Smooth muscle cell (in vitro differentiated cells): ENCODE results near the gene TNK1. TPM values are rescaled to one million over a fixed set of nuclear protein-coding genes. Genes with fewer than 3 reads are reported as not detected.

Experiments used
- DNase-seq: peaks from one replicate; lab custom pipeline; 2025; ENCODE audit not compliant: unreplicated experiment; lab: John Stamatoyannopoulos, UW
- H2AFZ ChIP-seq: fragments of 200-600 bp; sonication (generic); 2 replicates; pipeline ENCODE4 v1.6.0; 2016; ENCODE audit warnings: antibody characterized with exemption, low read depth, mild to moderate bottlenecking
- H3F3A ChIP-seq: fragments of 200-600 bp; sonication (generic); 2 replicates; pipeline ENCODE4 v1.6.0; 2017; ENCODE audit warnings: antibody characterized with exemption, low read depth
- H3K27ac ChIP-seq: fragments of 200-600 bp; sonication (generic); 2 replicates; pipeline ENCODE4 v1.5.1; 2016; ENCODE audit warnings: low read depth, mild to moderate bottlenecking
- H3K27me3 ChIP-seq: fragments of 200-600 bp; sonication (generic); 2 replicates; pipeline ENCODE4 v1.6.1; 2016; ENCODE audit warnings: low read depth, mild to moderate bottlenecking
- H3K36me3 ChIP-seq: fragments of 200-600 bp; sonication (generic); 2 replicates; pipeline ENCODE4 v1.5.1; 2016; ENCODE audit warnings: low read depth
- H3K4me1 ChIP-seq: fragments of 200-600 bp; sonication (generic); 2 replicates; pipeline ENCODE4 v1.5.1; 2016; ENCODE audit warnings: low read depth
- H3K4me2 ChIP-seq: fragments of 200-600 bp; sonication (generic); 2 replicates; pipeline ENCODE4 v1.6.0; 2016; ENCODE audit warnings: mild to moderate bottlenecking
- H3K4me3 ChIP-seq: fragments of 200-600 bp; sonication (generic); 2 replicates; pipeline ENCODE4 v1.5.1; 2016; ENCODE audit warnings: mild to moderate bottlenecking
- H3K79me2 ChIP-seq: fragments of 200-600 bp; sonication (generic); 2 replicates; pipeline ENCODE4 v1.6.0; 2016; ENCODE audit warnings: low read depth, mild to moderate bottlenecking
- H3K9ac ChIP-seq: fragments of 200-600 bp; sonication (generic); 2 replicates; pipeline ENCODE4 v1.6.0; 2016; ENCODE audit warnings: low read depth
- H3K9me3 ChIP-seq: fragments of 200-600 bp; sonication (generic); replicated peaks from 2 replicates; pipeline ENCODE4 v1.5.1; 2016; ENCODE audit warnings: low read depth
- H4K20me1 ChIP-seq: fragments of 200-600 bp; sonication (generic); 2 replicates; pipeline ENCODE4 v1.6.0; 2016; ENCODE audit warnings: low read depth
- WGBS: methylation state at CpG from one replicate; pipeline ENCODE4 v1.1.7; 2016; ENCODE audit warnings: low lambda C conversion rate; 5-methylcytosine and 5-hydroxymethylcytosine counted together
- polyA plus RNA-seq: library from polyadenylated mRNA; unstranded; fragments of >200 nt; fragmentation: Nextera tagmentation; extraction: Ambion mirVana; gene quantifications from 2 replicates; pipeline ENCODE4 v1.2.1, GENCODE V29; 2016
- total RNA-seq: library from RNA; depleted of rRNA; stranded (reverse); fragments of >200 nt; gene quantifications from 2 replicates; pipeline ENCODE4 v1.2.3, GENCODE V29; 2014
- TF ChIP-seq, protein P1 (sequence below): fragments of 200-600 bp; sonication (generic); IDR thresholded peaks from 2 replicates; pipeline ENCODE4 v1.5.1; 2017; ENCODE audit warnings: borderline replicate concordance, mild to moderate bottlenecking, antibody characterized with exemption; ENCODE audit not compliant: insufficient read depth, poor library complexity, severe bottlenecking

Gene TNK1
- total and polyA plus RNA-seq, 2 experiments from 2014 or later, result 3.6 to 6.3 TPM

DNA sequence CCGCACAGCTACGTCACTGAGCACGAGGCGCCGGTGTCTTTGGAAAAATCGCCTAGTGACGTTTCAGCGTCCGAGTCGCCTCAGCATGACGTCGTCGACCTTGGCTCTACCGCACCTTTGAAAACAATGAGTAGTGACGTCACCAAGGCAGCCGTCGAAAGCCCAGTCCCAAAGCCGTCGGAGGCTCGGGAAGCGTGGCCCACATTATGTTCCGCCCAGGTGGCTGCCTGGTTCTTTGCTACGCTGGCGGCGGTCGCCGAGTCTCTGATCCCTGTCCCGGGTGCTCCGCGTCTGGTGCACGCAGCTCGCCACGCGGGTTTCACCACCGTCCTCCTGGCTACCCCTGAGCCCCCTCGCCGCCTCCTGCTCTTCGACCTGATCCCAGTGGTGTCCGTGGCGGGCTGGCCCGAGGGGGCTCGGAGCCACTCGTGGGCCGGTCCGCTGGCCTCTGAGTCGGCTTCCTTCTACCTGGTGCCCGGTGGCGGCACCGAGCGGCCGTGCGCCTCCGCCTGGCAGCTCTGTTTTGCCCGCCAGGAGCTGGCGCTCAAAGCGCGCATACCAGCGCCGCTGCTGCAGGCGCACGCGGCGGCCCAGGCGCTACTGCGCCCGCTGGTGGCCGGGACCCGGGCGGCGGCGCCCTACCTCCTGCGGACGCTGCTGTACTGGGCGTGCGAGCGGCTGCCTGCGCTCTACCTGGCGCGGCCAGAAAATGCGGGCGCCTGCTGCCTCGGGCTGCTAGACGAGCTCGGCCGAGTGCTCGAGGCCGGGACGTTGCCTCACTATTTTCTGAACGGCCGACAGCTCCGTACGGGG lies 55.9 kb downstream of the TNK1 start:
- Histone ChIP-seq H3K36me3 (no peaks in the 10 kb centered on the region), H3K4me1 (peaks cover 22% of the 10 kb centered on the region), H3K4me3 (peak overlapping the region; percentile 61), H3K4me2 (peak overlapping the region; percentile 88), H3K27me3 (no peaks in the 10 kb centered on the region), H3F3A (peaks cover 16% of the 10 kb centered on the region), H3K79me2 (no peaks in the 10 kb centered on the region), H3K27ac (peak overlapping the region; percentile 70), H3K9me3 (no peaks in the 10 kb centered on the region), H4K20me1 (peaks cover 12% of the 10 kb centered on the region), H3K9ac (no peak overlapping the region), H2AFZ (no peak overlapping the region)
- 4% methylated on average over 92 of the region's 92 CpGs for WGBS
- no peak for DNase-seq
- TF ChIP-seq, protein P1, sequence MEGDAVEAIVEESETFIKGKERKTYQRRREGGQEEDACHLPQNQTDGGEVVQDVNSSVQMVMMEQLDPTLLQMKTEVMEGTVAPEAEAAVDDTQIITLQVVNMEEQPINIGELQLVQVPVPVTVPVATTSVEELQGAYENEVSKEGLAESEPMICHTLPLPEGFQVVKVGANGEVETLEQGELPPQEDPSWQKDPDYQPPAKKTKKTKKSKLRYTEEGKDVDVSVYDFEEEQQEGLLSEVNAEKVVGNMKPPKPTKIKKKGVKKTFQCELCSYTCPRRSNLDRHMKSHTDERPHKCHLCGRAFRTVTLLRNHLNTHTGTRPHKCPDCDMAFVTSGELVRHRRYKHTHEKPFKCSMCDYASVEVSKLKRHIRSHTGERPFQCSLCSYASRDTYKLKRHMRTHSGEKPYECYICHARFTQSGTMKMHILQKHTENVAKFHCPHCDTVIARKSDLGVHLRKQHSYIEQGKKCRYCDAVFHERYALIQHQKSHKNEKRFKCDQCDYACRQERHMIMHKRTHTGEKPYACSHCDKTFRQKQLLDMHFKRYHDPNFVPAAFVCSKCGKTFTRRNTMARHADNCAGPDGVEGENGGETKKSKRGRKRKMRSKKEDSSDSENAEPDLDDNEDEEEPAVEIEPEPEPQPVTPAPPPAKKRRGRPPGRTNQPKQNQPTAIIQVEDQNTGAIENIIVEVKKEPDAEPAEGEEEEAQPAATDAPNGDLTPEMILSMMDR, result peak; percentile 68

DNA sequence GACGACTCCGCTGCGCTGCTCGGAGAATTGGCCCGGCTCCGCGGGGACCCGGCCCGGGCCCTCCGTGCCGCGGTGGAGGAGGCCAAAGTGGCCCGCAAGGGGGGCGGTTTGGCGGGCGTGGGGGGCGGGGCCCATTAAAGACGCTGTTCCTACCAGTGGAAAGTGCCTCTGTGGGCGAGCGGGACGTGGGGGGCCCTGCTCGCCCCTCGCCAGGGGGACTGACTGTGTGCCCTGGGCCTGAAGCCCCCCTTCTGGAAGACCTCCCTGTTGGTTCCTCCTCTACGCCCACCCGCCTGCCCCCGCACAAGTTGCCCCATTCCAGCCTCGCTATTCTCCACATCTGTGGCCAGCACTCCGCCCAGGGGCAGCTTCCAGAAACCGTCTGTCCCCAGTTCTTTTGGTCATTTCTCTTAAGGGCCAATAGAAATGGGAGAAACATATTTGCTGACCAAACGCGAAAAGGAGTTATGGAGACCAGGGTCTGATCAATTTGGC lies 56.5 kb downstream of the TNK1 start:
- peaks cover 22% of the 10 kb centered on the region for H3K4me1 ChIP-seq
- TF ChIP-seq, protein P1, result no peak
- H3K36me3 ChIP-seq, result no peaks in the 10 kb centered on the region
- no peaks in the 10 kb centered on the region for H3K79me2 ChIP-seq
- no peak overlapping the region for H3K27ac ChIP-seq
- peak overlapping the region; percentile 88 for H3K4me2 ChIP-seq
- H2AFZ ChIP-seq, result no peak overlapping the region
- WGBS, result 13% methylated on average over 27 of the region's 31 CpGs
- H4K20me1 ChIP-seq, result peaks cover 12% of the 10 kb centered on the region
- no peak for DNase-seq
- H3K9me3 ChIP-seq, result no peaks in the 10 kb centered on the region
- no peak overlapping the region for H3K9ac ChIP-seq
- peak overlapping the region; percentile 61 for H3K4me3 ChIP-seq
- H3K27me3 ChIP-seq, result no peaks in the 10 kb centered on the region
- H3F3A ChIP-seq, result peaks cover 16% of the 10 kb centered on the region

DNA sequence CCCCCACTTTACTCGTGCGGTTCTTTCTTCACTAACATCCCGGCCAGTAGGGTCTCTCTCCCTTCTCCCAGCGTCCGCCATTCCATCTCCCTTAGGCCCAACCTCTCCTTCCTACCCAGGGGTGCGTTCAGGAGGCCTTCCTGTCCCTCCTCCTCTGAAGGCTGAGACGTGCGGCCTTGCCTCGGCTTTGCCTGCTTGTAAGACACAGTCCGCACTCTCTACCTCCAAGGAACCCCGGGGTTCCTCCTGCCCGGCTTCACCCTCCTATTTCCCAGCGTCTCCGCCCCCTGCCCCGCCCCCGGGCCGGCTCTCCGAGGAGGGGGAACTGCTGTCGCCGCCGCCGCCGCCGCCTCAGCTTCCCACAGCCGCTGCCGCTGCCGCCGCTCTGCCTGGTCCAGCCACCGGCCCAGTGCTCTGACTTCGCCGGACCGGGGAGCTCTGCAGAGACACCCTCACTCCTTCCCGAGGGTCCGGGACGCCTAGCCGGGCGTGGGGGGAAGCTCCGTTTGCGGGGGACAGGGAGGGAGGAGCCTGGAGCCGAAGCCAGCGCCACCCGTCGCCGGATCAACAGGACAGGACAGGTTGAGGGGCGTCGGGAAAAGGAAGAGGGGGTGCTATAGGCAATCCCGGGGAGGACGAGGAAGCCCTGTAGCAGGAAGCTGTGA lies 57.2 kb downstream of the TNK1 start:
- no peak overlapping the region for H3K27ac ChIP-seq
- no peaks in the 10 kb centered on the region for H3K36me3 ChIP-seq
- peak overlapping the region; percentile 88 for H3K4me2 ChIP-seq
- H3K27me3 ChIP-seq, result no peaks in the 10 kb centered on the region
- H3K4me3 ChIP-seq, result peak overlapping the region; percentile 61
- peaks cover 22% of the 10 kb centered on the region for H3K4me1 ChIP-seq
- H3F3A ChIP-seq, result peaks cover 16% of the 10 kb centered on the region
- H2AFZ ChIP-seq, result no peak overlapping the region
- 3% methylated on average over 43 of the region's 48 CpGs for WGBS
- no peaks in the 10 kb centered on the region for H3K79me2 ChIP-seq
- H4K20me1 ChIP-seq, result peaks cover 12% of the 10 kb centered on the region
- H3K9ac ChIP-seq, result peak overlapping the region; percentile 45
- TF ChIP-seq, protein P1, result no peak
- H3K9me3 ChIP-seq, result no peaks in the 10 kb centered on the region
- DNase-seq, result no peak
